Kidney (tissue), 14 donors: ENCODE results near the gene FADS2. TPM values are rescaled to one million over a fixed set of nuclear protein-coding genes. Genes with fewer than 3 reads are reported as not detected.

ENCODE experiments used
- DNase-seq, 5 donors: peaks; one replicate each; pipeline ENCODE4 v3.0.0-alpha.2; 2013 to 2020
- FAIRE-seq: peaks from 2 replicates; lab custom pipeline; 2012; peaks lifted over from hg19 to GRCh38; lab: Jason Lieb, UNC
- H3K27ac ChIP-seq, 2 donors: one replicate each; pipeline ENCODE4 v1.7.0; 2013; ENCODE audit warnings: low read depth in 2 of 2, low read length in 2 of 2, inconsistent platforms in 1 of 2
- H3K27me3 ChIP-seq: one replicate; pipeline ENCODE4 v1.7.1; 2013; ENCODE audit warnings: low read length, inconsistent platforms; ENCODE audit not compliant: control insufficient read depth, insufficient read depth
- H3K36me3 ChIP-seq, 3 donors: one replicate each; pipeline versions ENCODE4 v1.7.0 to v1.7.1; 2013; ENCODE audit warnings: low read length in 3 of 3, control low read depth in 1 of 3, inconsistent platforms in 1 of 3; ENCODE audit not compliant: insufficient read depth in 3 of 3, control insufficient read depth in 2 of 3
- H3K4me1 ChIP-seq, 3 donors: one replicate each; pipeline versions ENCODE4 v1.7.0 to v1.7.1; 2013; ENCODE audit warnings: low read length in 3 of 3, inconsistent platforms in 1 of 3, low read depth in 1 of 3; ENCODE audit not compliant: control insufficient read depth in 2 of 3, insufficient read depth in 2 of 3
- H3K4me3 ChIP-seq, 3 donors: one replicate each; pipeline versions ENCODE4 v1.7.0 to v1.8.1; 2013; ENCODE audit warnings: low read length in 3 of 3, control low read depth in 1 of 3, inconsistent platforms in 1 of 3
- H3K9ac ChIP-seq, 3 donors: one replicate each; pipeline versions ENCODE4 v1.7.0 to v1.7.1; 2013; ENCODE audit warnings: low read length in 3 of 3, control low read depth in 1 of 3, inconsistent platforms in 1 of 3
- H3K9me3 ChIP-seq, 3 donors: one replicate each; pipeline versions ENCODE4 v1.7.0 to v1.7.1; 2013; ENCODE audit warnings: low read length in 3 of 3, control low read depth in 1 of 3, inconsistent platforms in 1 of 3; ENCODE audit not compliant: control insufficient read depth in 2 of 3, insufficient read depth in 1 of 3
- intact Hi-C: fragments of 100-400 bp; cut with DNase I; formaldehyde crosslinking; loops from one replicate; pipeline ENCODE4 v1.11.1; 2022
- polyA plus RNA-seq: library from polyadenylated mRNA; stranded (reverse); fragments of 350-450 nt; fragmentation: Illumina TruSeq; extraction: RNeasy Lipid Tissue Mini Kit (QIAGEN cat#74804); gene quantifications from one replicate; pipeline ENCODE4 v1.2.3, GENCODE V29; 2014; ENCODE audit warnings: low read depth, low replicate concordance; ENCODE audit not compliant: insufficient read depth
- total RNA-seq: library from RNA; stranded (reverse); fragmentation: NEBNext Ultra II Directional; extraction: Animal tissue kit (Norgen Biotek cat#: 25700); gene quantifications from one replicate; pipeline ENCODE4 v1.2.1, GENCODE V29; 2021
- TF ChIP-seq, protein P1 (sequence below): IDR thresholded peaks from 3 replicates; pipeline ENCODE4 v1.5.1; 2012; ENCODE audit warnings: mild to moderate bottlenecking, moderate library complexity, borderline replicate concordance; ENCODE audit not compliant: insufficient read depth; ENCODE audit errors: extremely low read depth
- donor health status: control.
- donor health status: control.
- donor health status: control.
- donor health status: control.
- donor health status: control.
- donor health status: DM: yes; HTN: yes; CAD: no.
- donor health status: Normal renal cell carcinoma (clear cell type).

Gene FADS2
- total and polyA plus RNA-seq, 2 donors from 2014 or later, result 9.8 to 49.2 TPM

DNA sequence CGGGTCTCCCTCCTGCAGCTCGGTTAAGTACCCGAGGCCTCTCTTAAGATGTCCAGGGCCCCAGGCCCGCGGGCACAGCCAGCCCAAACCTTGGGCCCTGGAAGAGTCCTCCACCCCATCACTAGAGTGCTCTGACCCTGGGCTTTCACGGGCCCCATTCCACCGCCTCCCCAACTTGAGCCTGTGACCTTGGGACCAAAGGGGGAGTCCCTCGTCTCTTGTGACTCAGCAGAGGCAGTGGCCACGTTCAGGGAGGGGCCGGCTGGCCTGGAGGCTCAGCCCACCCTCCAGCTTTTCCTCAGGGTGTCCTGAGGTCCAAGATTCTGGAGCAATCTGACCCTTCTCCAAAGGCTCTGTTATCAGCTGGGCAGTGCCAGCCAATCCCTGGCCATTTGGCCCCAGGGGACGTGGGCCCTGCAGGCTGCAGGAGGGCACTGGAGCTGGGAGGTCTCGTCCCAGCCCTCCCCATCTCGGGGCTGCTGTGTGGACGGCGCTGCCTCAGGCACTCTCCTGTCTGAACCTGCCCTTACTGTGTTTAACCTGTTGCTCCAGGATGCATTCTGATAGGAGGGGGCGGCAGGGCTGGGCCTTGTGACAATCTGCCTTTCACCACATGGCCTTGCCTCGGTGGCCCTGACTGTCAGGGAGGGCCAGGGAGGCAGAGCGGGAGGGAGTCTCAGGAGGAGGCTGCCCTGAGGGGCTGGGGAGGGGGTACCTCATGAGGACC, 38.3 kb downstream of the FADS2 start:
- intact Hi-C loops, result no loop called here
- no peak overlapping the region for H3K4me3 ChIP-seq
- no peak overlapping the region for H3K27ac ChIP-seq
- no peak for DNase-seq
- no peak for FAIRE-seq
- H3K36me3 ChIP-seq, result no peaks in the 10 kb centered on the region
- no peaks in the 10 kb centered on the region for H3K27me3 ChIP-seq
- H3K9ac ChIP-seq, result no peak overlapping the region
- H3K9me3 ChIP-seq, result no peaks in the 10 kb centered on the region
- peaks cover 0 to 3% (median 0%) of the 10 kb centered on the region in 3 donors for H3K4me1 ChIP-seq
- TF ChIP-seq, protein P1, sequence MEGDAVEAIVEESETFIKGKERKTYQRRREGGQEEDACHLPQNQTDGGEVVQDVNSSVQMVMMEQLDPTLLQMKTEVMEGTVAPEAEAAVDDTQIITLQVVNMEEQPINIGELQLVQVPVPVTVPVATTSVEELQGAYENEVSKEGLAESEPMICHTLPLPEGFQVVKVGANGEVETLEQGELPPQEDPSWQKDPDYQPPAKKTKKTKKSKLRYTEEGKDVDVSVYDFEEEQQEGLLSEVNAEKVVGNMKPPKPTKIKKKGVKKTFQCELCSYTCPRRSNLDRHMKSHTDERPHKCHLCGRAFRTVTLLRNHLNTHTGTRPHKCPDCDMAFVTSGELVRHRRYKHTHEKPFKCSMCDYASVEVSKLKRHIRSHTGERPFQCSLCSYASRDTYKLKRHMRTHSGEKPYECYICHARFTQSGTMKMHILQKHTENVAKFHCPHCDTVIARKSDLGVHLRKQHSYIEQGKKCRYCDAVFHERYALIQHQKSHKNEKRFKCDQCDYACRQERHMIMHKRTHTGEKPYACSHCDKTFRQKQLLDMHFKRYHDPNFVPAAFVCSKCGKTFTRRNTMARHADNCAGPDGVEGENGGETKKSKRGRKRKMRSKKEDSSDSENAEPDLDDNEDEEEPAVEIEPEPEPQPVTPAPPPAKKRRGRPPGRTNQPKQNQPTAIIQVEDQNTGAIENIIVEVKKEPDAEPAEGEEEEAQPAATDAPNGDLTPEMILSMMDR, result no peak

DNA sequence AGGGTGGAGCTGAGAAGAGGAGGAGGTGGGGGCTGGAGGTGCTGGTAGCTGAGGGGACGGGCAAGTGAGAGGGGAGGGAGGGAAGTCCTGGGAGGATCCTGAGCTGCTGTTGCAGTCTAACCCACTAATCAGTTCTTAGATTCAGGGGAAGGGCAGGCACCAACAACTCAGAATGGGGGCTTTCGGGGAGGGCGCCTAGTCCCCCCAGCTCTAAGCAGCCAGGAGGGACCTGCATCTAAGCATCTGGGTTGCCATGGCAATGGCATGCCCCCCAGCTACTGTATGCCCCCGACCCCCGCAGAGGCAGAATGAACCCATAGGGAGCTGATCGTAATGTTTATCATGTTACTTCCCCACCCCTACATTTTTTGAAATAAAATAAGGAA, 38.9 kb downstream of the FADS2 start:
- TF ChIP-seq, protein P1, result no peak
- H3K9me3 ChIP-seq, result no peaks in the 10 kb centered on the region
- no peak for DNase-seq
- intact Hi-C loops, result no loop called here
- H3K9ac ChIP-seq, result no peak overlapping the region
- no peak for FAIRE-seq
- H3K36me3 ChIP-seq, result no peaks in the 10 kb centered on the region
- H3K4me1 ChIP-seq, result peaks cover 0 to 5% (median 0%) of the 10 kb centered on the region in 3 donors
- H3K27ac ChIP-seq, result no peak overlapping the region
- no peak overlapping the region for H3K4me3 ChIP-seq
- H3K27me3 ChIP-seq, result no peaks in the 10 kb centered on the region

DNA sequence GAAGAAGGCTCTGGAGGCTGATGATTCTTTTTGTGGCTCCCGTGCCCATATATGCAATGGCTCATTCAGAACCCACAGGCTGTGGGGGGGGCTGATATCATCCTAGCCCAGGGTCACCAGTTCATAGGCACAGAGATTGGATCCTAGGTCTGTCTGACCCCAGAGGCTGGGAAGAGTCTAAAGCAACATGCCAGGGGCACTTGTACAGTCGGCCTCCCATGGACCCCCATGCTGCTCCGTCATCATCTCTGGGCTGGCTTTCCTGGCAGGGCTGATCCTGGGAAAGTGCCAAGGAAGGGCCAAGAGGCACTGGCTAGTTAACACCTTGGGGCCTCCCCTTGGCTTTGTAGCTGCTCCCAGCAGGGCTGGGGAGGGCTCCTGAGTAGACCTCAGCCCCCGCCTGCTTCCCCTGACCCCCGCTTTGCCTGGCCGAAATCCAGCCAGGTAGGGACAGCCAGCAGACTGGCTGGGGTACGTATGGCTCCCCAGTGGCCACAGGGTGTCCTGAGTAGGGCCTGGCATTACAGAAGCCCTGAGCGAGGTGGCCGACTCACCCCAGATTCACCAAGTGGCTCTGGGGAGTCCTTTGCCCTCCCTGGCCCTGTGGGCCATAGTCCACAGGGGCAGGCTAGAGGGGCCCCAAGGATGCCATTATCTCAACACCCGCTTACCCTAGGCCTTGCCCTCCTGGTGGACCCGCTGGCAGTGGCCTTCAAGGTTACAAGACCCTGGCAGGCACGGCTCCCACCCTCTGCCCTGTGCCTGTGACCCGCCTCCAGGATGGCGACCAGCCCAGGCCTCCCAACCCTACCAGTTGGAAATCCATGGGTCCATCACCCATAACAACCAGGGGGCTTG, 40.7 kb downstream of the FADS2 start:
- Histone ChIP-seq H3K4me3 (no peak overlapping the region), H3K4me1 (peaks cover 0 to 5% (median 0%) of the 10 kb centered on the region in 3 donors), H3K27ac (no peak overlapping the region), H3K27me3 (no peaks in the 10 kb centered on the region), H3K36me3 (no peaks in the 10 kb centered on the region), H3K9me3 (no peaks in the 10 kb centered on the region), H3K9ac (no peak overlapping the region)
- intact Hi-C loops, result no loop called here
- TF ChIP-seq, protein P1, result no peak
- DNase-seq (peak in 1 of 5 donors; percentile 71), FAIRE-seq (no peak)
